ENCODE measurements around the gene SRSF12.

Gene SRSF12

GRCh38 chr6:89098461-89098860 lies 19.4 kb downstream of the SRSF12 start:
- Mint-ChIP-seq H3K27me3 (ENCODE audit: low read depth) (no peaks in the 10 kb centered on the region), H3K36me3 (ENCODE audit: low read depth) (peaks cover 4% of the 10 kb centered on the region), H3K4me3 (no peak overlapping the region), H3K27ac (no peak overlapping the region), H3K9me3 (no peaks in the 10 kb centered on the region), H3K4me1 (ENCODE audit: low read depth) (peaks cover 5% of the 10 kb centered on the region)

- Mint-ChIP-seq H3K4me3 (no peak overlapping the region), H3K36me3 (ENCODE audit: low read depth) (peaks cover 31% of the 10 kb centered on the region), H3K27me3 (ENCODE audit: low read depth) (no peaks in the 10 kb centered on the region), H3K4me1 (ENCODE audit: low read depth) (peaks cover 25% of the 10 kb centered on the region), H3K9me3 (no peaks in the 10 kb centered on the region), H3K27ac (no peak overlapping the region)
These were observed 30.0 kb downstream of the SRSF12 start for GRCh38 chr6:89087881-89088280.

GRCh38 chr6:89085409-89086205 lies 32.3 kb downstream of the SRSF12 start:
- no peaks in the 10 kb centered on the region for H3K9me3 Mint-ChIP-seq
- H3K27ac Mint-ChIP-seq: no peak overlapping the region
- peaks cover 28% of the 10 kb centered on the region for H3K4me1 Mint-ChIP-seq (ENCODE audit: low read depth)
- peaks cover 35% of the 10 kb centered on the region for H3K36me3 Mint-ChIP-seq (ENCODE audit: low read depth)
- no peaks in the 10 kb centered on the region for H3K27me3 Mint-ChIP-seq (ENCODE audit: low read depth)
- no peak overlapping the region for H3K4me3 Mint-ChIP-seq

GRCh38 chr6:89084954-89085353 lies 32.9 kb downstream of the SRSF12 start:
- H3K36me3 Mint-ChIP-seq (ENCODE audit: low read depth): peaks cover 35% of the 10 kb centered on the region
- no peaks in the 10 kb centered on the region for H3K9me3 Mint-ChIP-seq

GRCh38 chr6:89084542-89084941 lies 33.3 kb downstream of the SRSF12 start:
- H3K4me1 Mint-ChIP-seq (ENCODE audit: low read depth): peaks cover 22% of the 10 kb centered on the region
- H3K36me3 Mint-ChIP-seq (ENCODE audit: low read depth): peaks cover 35% of the 10 kb centered on the region
- H3K27me3 Mint-ChIP-seq (ENCODE audit: low read depth): no peaks in the 10 kb centered on the region

More at GRCh38 chr6:89084954-89085353, 32.9 kb downstream of the SRSF12 start:
- H3K4me3 Mint-ChIP-seq: peak overlapping the region; percentile 45
- peaks cover 24% of the 10 kb centered on the region for H3K4me1 Mint-ChIP-seq (ENCODE audit: low read depth)
- peak overlapping the region; percentile 27 for H3K27ac Mint-ChIP-seq
- no peaks in the 10 kb centered on the region for H3K27me3 Mint-ChIP-seq (ENCODE audit: low read depth)

GRCh38 chr6:89082486-89082891 lies 35.4 kb downstream of the SRSF12 start:
- Mint-ChIP-seq H3K36me3 (ENCODE audit: low read depth) (peaks cover 35% of the 10 kb centered on the region), H3K9me3 (no peaks in the 10 kb centered on the region), H3K4me1 (ENCODE audit: low read depth) (peaks cover 25% of the 10 kb centered on the region), H3K4me3 (peak overlapping the region; percentile 91), H3K27ac (peak overlapping the region; percentile 90), H3K27me3 (ENCODE audit: low read depth) (no peaks in the 10 kb centered on the region)

More at GRCh38 chr6:89084542-89084941, 33.3 kb downstream of the SRSF12 start:
- Mint-ChIP-seq H3K4me3 (peak overlapping the region; percentile 45), H3K27ac (peak overlapping the region; percentile 27), H3K9me3 (no peaks in the 10 kb centered on the region)

GRCh38 chr6:89081423-89082322 lies 36.2 kb downstream of the SRSF12 start:
- Mint-ChIP-seq H3K9me3 (no peaks in the 10 kb centered on the region), H3K27me3 (ENCODE audit: low read depth) (no peaks in the 10 kb centered on the region), H3K4me1 (ENCODE audit: low read depth) (peaks cover 26% of the 10 kb centered on the region), H3K36me3 (ENCODE audit: low read depth) (peaks cover 33% of the 10 kb centered on the region), H3K4me3 (peak overlapping the region; percentile 91), H3K27ac (peak overlapping the region; percentile 90)

GRCh38 chr6:89081129-89081422 lies 36.8 kb downstream of the SRSF12 start:
- Mint-ChIP-seq H3K9me3 (no peaks in the 10 kb centered on the region), H3K27ac (peak overlapping the region; percentile 93), H3K4me1 (ENCODE audit: low read depth) (peaks cover 26% of the 10 kb centered on the region), H3K36me3 (ENCODE audit: low read depth) (peaks cover 30% of the 10 kb centered on the region), H3K4me3 (peak overlapping the region; percentile 87), H3K27me3 (ENCODE audit: low read depth) (no peaks in the 10 kb centered on the region)

- Mint-ChIP-seq H3K9me3 (no peaks in the 10 kb centered on the region), H3K4me1 (ENCODE audit: low read depth) (peaks cover 26% of the 10 kb centered on the region), H3K4me3 (peak within 1 kb of the TSS; percentile 91), H3K36me3 (ENCODE audit: low read depth) (peaks cover 28% of the 10 kb centered on the region), H3K27ac (peak within 1 kb of the TSS; percentile 93), H3K27me3 (ENCODE audit: low read depth) (no peaks in the 10 kb centered on the region)
These were observed 37.4 kb downstream of the SRSF12 start, which contains the start of gene PNRC1 for GRCh38 chr6:89080281-89081128. Gene PNRC1, plus strand, starts transcription at chr6:89080751. Its CDS starts 144 bp downstream, at chr6:89080895.

GRCh38 chr6:89079511-89080234 lies 38.2 kb downstream of the SRSF12 start:
- Mint-ChIP-seq H3K9me3 (no peaks in the 10 kb centered on the region), H3K27me3 (ENCODE audit: low read depth) (no peaks in the 10 kb centered on the region), H3K4me1 (ENCODE audit: low read depth) (peaks cover 22% of the 10 kb centered on the region), H3K36me3 (ENCODE audit: low read depth) (peaks cover 20% of the 10 kb centered on the region), H3K4me3 (peak overlapping the region; percentile 87), H3K27ac (peak overlapping the region; percentile 93)

GRCh38 chr6:89073840-89074239 lies 44.0 kb downstream of the SRSF12 start:
- Mint-ChIP-seq H3K4me3 (no peak overlapping the region), H3K4me1 (ENCODE audit: low read depth) (peaks cover 6% of the 10 kb centered on the region), H3K27me3 (ENCODE audit: low read depth) (no peaks in the 10 kb centered on the region), H3K36me3 (ENCODE audit: low read depth) (peaks cover 2% of the 10 kb centered on the region), H3K9me3 (peaks cover 8% of the 10 kb centered on the region), H3K27ac (no peak overlapping the region)

- Mint-ChIP-seq H3K27ac (no peak overlapping the region), H3K4me1 (ENCODE audit: low read depth) (peaks cover 4% of the 10 kb centered on the region), H3K27me3 (ENCODE audit: low read depth) (no peaks in the 10 kb centered on the region), H3K9me3 (peaks cover 8% of the 10 kb centered on the region), H3K36me3 (ENCODE audit: low read depth) (peaks cover 2% of the 10 kb centered on the region), H3K4me3 (no peak overlapping the region)
These were observed 44.8 kb downstream of the SRSF12 start for GRCh38 chr6:89073014-89073620.

- Mint-ChIP-seq H3K27me3 (ENCODE audit: low read depth) (peaks cover 15% of the 10 kb centered on the region), H3K9me3 (peaks cover 8% of the 10 kb centered on the region), H3K4me1 (ENCODE audit: low read depth) (peaks cover 1% of the 10 kb centered on the region), H3K4me3 (no peak overlapping the region), H3K27ac (no peak overlapping the region), H3K36me3 (ENCODE audit: low read depth) (peaks cover 2% of the 10 kb centered on the region)
These were observed 46.8 kb downstream of the SRSF12 start for GRCh38 chr6:89071036-89071435.
